HepG2 (cell line): ENCODE data around the gene TPX2. TPM values are rescaled to one million over a fixed set of nuclear protein-coding genes. Genes with fewer than 3 reads are reported as not detected.

Source experiments
- BHLHE40 ChIP-seq: IDR thresholded peaks from 2 replicates; pipeline ENCODE4 v1.6.1; 2011; ENCODE audit warnings: low read length, improper control_type of control experiment
- DMAP1 ChIP-seq: IDR thresholded peaks from 2 replicates; pipeline ENCODE4 v1.6.1; 2016
- GTF3A ChIP-seq: sonication (generic); formaldehyde crosslinking; conservative IDR thresholded peaks from 2 replicates; pipeline ENCODE4 v1.4.0; 2020; ENCODE audit warnings: mild to moderate bottlenecking, missing genetic modification reagents
- JUN ChIP-seq: sonication (generic); formaldehyde crosslinking; IDR thresholded peaks from 2 replicates; pipeline ENCODE4 v1.4.0; 2020; ENCODE audit warnings: mild to moderate bottlenecking, missing genetic modification reagents
- JUNB ChIP-seq: sonication (generic); formaldehyde crosslinking; IDR thresholded peaks from 2 replicates; pipeline ENCODE4 v1.8.0; 2022; ENCODE audit warnings: missing genetic modification reagents, mild to moderate bottlenecking, borderline replicate concordance
- KDM2A ChIP-seq: sonication (generic); formaldehyde crosslinking; IDR thresholded peaks from 2 replicates; pipeline ENCODE4 v1.4.0; 2020; ENCODE audit warnings: low read depth, missing genetic modification reagents, borderline replicate concordance
- MXI1 ChIP-seq: IDR thresholded peaks from 3 replicates; pipeline ENCODE4 v1.6.1; 2012; ENCODE audit warnings: low read depth, low read length, inconsistent platforms, borderline replicate concordance
- NFE2 ChIP-seq: sonication (generic); formaldehyde crosslinking; IDR thresholded peaks from 2 replicates; pipeline ENCODE4 v1.4.0; 2020; ENCODE audit warnings: missing genetic modification reagents
- SOX6 ChIP-seq, 2 experiments: fragments of 450-650 bp in 1 of 2; sonication (generic) in 1 of 2; formaldehyde crosslinking in 1 of 2; IDR thresholded peaks; 2 replicates each; pipeline versions ENCODE4 v1.4.0 to v1.6.1; 2017 to 2020; ENCODE audit warnings: antibody characterized with exemption in 1 of 2, mild to moderate bottlenecking in 1 of 2, missing genetic modification reagents in 1 of 2
- ZNF432 ChIP-seq: sonication (generic); formaldehyde crosslinking; IDR thresholded peaks from 2 replicates; pipeline ENCODE4 v1.5.0; 2020; ENCODE audit warnings: missing genetic modification reagents, mild to moderate bottlenecking, borderline replicate concordance
- ZNF614 ChIP-seq: IDR thresholded peaks from 2 replicates; pipeline ENCODE4 v1.6.1; 2018; ENCODE audit warnings: missing biosample characterization, missing genetic modification reagents, inconsistent platforms, borderline replicate concordance
- polyA plus RNA-seq, 8 experiments: library from polyadenylated mRNA; depleted of rRNA in 3 of 8; stranded (reverse) in 7 of 8; unstranded in 1 of 8; fragments of >200 nt; fragmentation: Illumina TruSeq in 4 of 8; extraction: Trizol in 4 of 8; gene quantifications; 2 replicates each; pipeline versions ENCODE4 v1.2.1 to v1.2.3, GENCODE V29; 2011 to 2016; ENCODE audit warnings: low read depth in 4 of 8, missing spikeins in 1 of 8, mixed read lengths in 1 of 8; ENCODE audit not compliant: insufficient read depth in 1 of 8
- total RNA-seq, 5 experiments: library from RNA; depleted of rRNA; stranded (reverse); fragments of >200 nt; fragmentation: Illumina TruSeq; extraction: Trizol; gene quantifications; 2 replicates each; pipeline ENCODE4 v1.2.3, GENCODE V29; 2016; ENCODE audit warnings: low read depth in 1 of 5
- TF ChIP-seq, protein P1 (sequence below): sonication (generic); formaldehyde crosslinking; IDR thresholded peaks from 2 replicates; pipeline ENCODE4 v1.5.1; 2020; ENCODE audit warnings: mild to moderate bottlenecking, missing genetic modification reagents, borderline replicate concordance
- TF ChIP-seq, protein P2 (sequence below): sonication (generic); formaldehyde crosslinking; IDR thresholded peaks from 2 replicates; pipeline ENCODE4 v1.8.0; 2022; ENCODE audit warnings: missing genetic modification reagents, mild to moderate bottlenecking, inconsistent platforms, borderline replicate concordance
- TF ChIP-seq, protein P3 (sequence below): sonication (generic); formaldehyde crosslinking; IDR thresholded peaks from 2 replicates; pipeline ENCODE4 v1.4.0; 2020; ENCODE audit warnings: missing genetic modification reagents
- TF ChIP-seq, protein P4 (sequence below): sonication (generic); formaldehyde crosslinking; conservative IDR thresholded peaks from 2 replicates; pipeline ENCODE4 v1.8.0; 2022; ENCODE audit warnings: missing genetic modification reagents

Gene TPX2
- total and polyA plus RNA-seq, 2 of the 13 experiments (the other 11 are each of a cell fraction or from before 2014, with no cell fraction given) = 34.3 to 124 TPM

DNA sequence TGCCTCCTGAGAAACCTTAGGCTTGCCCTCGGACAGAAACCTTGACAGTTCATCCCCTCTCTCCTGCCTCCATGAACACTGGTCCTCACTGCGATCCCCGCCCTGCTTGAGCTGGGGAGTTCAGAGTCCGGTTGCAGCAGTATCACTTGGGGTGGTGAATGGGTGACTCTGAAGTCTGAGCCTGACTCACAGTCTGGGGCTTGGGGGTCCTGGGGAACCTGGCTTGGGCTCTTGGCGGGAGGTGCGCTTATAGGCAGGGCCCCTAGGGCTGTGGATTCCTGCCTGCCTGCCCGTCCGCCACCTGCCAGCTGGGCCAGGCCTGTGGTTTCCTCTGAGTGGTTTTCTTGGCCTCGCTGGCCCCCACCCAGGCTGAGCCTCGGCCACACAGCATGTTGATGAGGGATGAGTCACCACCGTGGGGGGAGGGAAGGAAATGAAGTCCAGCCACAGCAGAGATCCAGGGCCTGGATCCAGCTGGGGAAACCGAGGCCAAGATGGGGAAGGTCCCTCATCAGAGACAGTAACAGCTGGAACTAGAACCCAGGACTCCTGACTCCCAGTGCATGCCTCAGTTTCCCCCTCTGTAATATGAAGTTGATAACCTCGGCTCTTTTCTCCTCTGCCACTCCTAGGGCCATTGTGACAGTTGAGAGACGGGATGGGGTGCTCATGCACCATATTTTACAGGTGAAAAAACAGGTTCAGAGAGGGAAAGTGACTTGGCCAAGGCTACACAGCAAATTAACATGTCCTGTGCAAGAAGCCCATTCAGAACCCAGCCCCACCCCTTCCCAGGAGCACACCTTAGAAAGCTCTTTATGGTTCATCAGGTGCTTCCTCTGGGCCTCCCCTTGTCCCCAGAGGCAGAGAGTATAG is 97.1 kb downstream of the TPX2 start (continued):
- TF ChIP-seq, protein P1, sequence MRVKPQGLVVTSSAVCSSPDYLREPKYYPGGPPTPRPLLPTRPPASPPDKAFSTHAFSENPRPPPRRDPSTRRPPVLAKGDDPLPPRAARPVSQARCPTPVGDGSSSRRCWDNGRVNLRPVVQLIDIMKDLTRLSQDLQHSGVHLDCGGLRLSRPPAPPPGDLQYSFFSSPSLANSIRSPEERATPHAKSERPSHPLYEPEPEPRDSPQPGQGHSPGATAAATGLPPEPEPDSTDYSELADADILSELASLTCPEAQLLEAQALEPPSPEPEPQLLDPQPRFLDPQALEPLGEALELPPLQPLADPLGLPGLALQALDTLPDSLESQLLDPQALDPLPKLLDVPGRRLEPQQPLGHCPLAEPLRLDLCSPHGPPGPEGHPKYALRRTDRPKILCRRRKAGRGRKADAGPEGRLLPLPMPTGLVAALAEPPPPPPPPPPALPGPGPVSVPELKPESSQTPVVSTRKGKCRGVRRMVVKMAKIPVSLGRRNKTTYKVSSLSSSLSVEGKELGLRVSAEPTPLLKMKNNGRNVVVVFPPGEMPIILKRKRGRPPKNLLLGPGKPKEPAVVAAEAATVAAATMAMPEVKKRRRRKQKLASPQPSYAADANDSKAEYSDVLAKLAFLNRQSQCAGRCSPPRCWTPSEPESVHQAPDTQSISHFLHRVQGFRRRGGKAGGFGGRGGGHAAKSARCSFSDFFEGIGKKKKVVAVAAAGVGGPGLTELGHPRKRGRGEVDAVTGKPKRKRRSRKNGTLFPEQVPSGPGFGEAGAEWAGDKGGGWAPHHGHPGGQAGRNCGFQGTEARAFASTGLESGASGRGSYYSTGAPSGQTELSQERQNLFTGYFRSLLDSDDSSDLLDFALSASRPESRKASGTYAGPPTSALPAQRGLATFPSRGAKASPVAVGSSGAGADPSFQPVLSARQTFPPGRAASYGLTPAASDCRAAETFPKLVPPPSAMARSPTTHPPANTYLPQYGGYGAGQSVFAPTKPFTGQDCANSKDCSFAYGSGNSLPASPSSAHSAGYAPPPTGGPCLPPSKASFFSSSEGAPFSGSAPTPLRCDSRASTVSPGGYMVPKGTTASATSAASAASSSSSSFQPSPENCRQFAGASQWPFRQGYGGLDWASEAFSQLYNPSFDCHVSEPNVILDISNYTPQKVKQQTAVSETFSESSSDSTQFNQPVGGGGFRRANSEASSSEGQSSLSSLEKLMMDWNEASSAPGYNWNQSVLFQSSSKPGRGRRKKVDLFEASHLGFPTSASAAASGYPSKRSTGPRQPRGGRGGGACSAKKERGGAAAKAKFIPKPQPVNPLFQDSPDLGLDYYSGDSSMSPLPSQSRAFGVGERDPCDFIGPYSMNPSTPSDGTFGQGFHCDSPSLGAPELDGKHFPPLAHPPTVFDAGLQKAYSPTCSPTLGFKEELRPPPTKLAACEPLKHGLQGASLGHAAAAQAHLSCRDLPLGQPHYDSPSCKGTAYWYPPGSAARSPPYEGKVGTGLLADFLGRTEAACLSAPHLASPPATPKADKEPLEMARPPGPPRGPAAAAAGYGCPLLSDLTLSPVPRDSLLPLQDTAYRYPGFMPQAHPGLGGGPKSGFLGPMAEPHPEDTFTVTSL (CRISPR knock-in tag) = 0 out of 2 replicates have a peak, but pooled peaks have one; percentile 18
- TF ChIP-seq SOX6 (IDR thresholded peaks at IDR 0.05) (no peak), SOX6 (CRISPR knock-in tag; IDR thresholded peaks at IDR 0.05) (peak; percentile 40; the same call in 1 of the 2 replicates), ZNF432 (CRISPR knock-in tag) (no peak), JUNB (CRISPR knock-in tag) (no peak), DMAP1 (CRISPR knock-in tag) (0 out of 2 replicates have a peak, but pooled peaks have one; percentile 55), NFE2 (CRISPR knock-in tag) (no peak), BHLHE40 (0 out of 2 replicates have a peak, but pooled peaks have one; percentile 5), JUN (CRISPR knock-in tag) (peak; percentile 65; the same call in 1 of the 2 replicates), ZNF614 (CRISPR knock-in tag) (no peak), MXI1 (no peak), KDM2A (CRISPR knock-in tag) (peak; percentile 49), GTF3A (CRISPR knock-in tag) (no peak)
- TF ChIP-seq, protein P2, sequence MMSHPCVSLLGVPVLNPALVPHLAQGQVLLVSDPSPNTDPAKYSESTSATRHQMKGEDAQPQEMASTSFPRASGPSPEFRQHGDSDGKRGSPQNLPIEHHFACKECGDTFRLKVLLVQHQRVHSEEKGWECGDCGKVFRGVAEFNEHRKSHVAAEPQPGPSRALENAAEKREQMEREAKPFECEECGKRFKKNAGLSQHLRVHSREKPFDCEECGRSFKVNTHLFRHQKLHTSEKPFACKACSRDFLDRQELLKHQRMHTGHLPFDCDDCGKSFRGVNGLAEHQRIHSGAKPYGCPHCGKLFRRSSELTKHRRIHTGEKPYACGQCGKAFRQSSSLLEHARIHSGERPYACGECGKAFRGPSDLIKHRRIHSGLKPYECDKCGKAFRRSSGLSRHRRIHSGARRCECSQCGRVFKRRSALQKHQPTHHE (CRISPR knock-in tag) = no peak
- TF ChIP-seq, protein P3, sequence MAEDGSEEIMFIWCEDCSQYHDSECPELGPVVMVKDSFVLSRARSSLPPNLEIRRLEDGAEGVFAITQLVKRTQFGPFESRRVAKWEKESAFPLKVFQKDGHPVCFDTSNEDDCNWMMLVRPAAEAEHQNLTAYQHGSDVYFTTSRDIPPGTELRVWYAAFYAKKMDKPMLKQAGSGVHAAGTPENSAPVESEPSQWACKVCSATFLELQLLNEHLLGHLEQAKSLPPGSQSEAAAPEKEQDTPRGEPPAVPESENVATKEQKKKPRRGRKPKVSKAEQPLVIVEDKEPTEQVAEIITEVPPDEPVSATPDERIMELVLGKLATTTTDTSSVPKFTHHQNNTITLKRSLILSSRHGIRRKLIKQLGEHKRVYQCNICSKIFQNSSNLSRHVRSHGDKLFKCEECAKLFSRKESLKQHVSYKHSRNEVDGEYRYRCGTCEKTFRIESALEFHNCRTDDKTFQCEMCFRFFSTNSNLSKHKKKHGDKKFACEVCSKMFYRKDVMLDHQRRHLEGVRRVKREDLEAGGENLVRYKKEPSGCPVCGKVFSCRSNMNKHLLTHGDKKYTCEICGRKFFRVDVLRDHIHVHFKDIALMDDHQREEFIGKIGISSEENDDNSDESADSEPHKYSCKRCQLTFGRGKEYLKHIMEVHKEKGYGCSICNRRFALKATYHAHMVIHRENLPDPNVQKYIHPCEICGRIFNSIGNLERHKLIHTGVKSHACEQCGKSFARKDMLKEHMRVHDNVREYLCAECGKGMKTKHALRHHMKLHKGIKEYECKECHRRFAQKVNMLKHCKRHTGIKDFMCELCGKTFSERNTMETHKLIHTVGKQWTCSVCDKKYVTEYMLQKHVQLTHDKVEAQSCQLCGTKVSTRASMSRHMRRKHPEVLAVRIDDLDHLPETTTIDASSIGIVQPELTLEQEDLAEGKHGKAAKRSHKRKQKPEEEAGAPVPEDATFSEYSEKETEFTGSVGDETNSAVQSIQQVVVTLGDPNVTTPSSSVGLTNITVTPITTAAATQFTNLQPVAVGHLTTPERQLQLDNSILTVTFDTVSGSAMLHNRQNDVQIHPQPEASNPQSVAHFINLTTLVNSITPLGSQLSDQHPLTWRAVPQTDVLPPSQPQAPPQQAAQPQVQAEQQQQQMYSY (CRISPR knock-in tag) = no peak
- TF ChIP-seq, protein P4, sequence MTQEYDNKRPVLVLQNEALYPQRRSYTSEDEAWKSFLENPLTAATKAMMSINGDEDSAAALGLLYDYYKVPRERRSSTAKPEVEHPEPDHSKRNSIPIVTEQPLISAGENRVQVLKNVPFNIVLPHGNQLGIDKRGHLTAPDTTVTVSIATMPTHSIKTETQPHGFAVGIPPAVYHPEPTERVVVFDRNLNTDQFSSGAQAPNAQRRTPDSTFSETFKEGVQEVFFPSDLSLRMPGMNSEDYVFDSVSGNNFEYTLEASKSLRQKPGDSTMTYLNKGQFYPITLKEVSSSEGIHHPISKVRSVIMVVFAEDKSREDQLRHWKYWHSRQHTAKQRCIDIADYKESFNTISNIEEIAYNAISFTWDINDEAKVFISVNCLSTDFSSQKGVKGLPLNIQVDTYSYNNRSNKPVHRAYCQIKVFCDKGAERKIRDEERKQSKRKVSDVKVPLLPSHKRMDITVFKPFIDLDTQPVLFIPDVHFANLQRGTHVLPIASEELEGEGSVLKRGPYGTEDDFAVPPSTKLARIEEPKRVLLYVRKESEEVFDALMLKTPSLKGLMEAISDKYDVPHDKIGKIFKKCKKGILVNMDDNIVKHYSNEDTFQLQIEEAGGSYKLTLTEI (CRISPR knock-in tag) = no peak
